Gastrocnemius medialis (tissue), 4 donors: ENCODE measurements around the gene OR14I1. TPM values are rescaled to one million over a fixed set of nuclear protein-coding genes. Genes with fewer than 3 reads are reported as not detected.

ENCODE experiments used
- ATAC-seq, 2 donors: fragments of 150-250 bp; one replicate each; pipeline ENCODE4 v1.9.1; 2016
- DNase-seq, 2 donors: peaks; one replicate each; pipeline ENCODE4 v3.0.0-alpha.2; 2019
- H3K27ac ChIP-seq, 4 donors: fragments of 200-600 bp; sonication (generic); 1 replicate in 1 of 4; 2 replicates in 3 of 4; pipeline ENCODE4 v1.5.1; 2016 to 2018; ENCODE audit warnings: mild to moderate bottlenecking in 2 of 4, moderate library complexity in 1 of 4
- H3K27me3 ChIP-seq, 3 donors: fragments of 200-600 bp; sonication (generic) in 2 of 3; 1 replicate in 1 of 3; 2 replicates in 2 of 3; pipeline versions ENCODE4 v1.5.1 to v1.6.0; 2016 to 2019; ENCODE audit warnings: mild to moderate bottlenecking in 1 of 3, moderate library complexity in 1 of 3
- H3K36me3 ChIP-seq, 2 donors: fragments of 200-600 bp; sonication (generic) in 1 of 2; one replicate each; pipeline ENCODE4 v1.5.1; 2017 to 2018
- H3K4me1 ChIP-seq, 2 donors: fragments of 200-600 bp; sonication (generic) in 1 of 2; one replicate each; pipeline ENCODE4 v1.5.1; 2016 to 2017; ENCODE audit warnings: mild to moderate bottlenecking in 2 of 2
- H3K4me3 ChIP-seq, 4 donors: fragments of 200-600 bp; sonication (generic) in 3 of 4; 1 replicate in 1 of 4; 2 replicates in 3 of 4; pipeline ENCODE4 v1.5.1; 2016 to 2019; ENCODE audit warnings: mild to moderate bottlenecking in 2 of 4
- H3K9me3 ChIP-seq, 3 donors: fragments of 200-600 bp; sonication (generic) in 2 of 3; 1 replicate in 1 of 3; 2 replicates in 2 of 3; pipeline ENCODE4 v1.5.1; 2016 to 2019
- POLR2A ChIP-seq, 2 donors: fragments of 450-650 bp; IDR thresholded peaks; one replicate each; pipeline ENCODE4 v1.6.1; 2017; ENCODE audit warnings: antibody characterized with exemption in 2 of 2, mild to moderate bottlenecking in 2 of 2, moderate library complexity in 2 of 2
- in situ Hi-C, 4 donors: fragments of 200-750 bp; cut with MboI; loops; one replicate each; pipeline versions ENCODE4 v1.15.0 to v1.8.0; 2017; ENCODE audit warnings: low sequenced_read_pairs in 4 of 4
- intact Hi-C: fragments of 100-400 bp; cut with DNase I; formaldehyde crosslinking; loops from one replicate; pipeline ENCODE4 v1.15.1; 2023; ENCODE audit warnings: low total_unique reads
- total RNA-seq, 4 donors: library from RNA; depleted of rRNA; stranded (reverse); fragments of >200 nt; gene quantifications; one replicate each; pipeline versions ENCODE4 v1.1.0 to v1.2.3, GENCODE V29; 2016
- TF ChIP-seq, protein P1 (sequence below), 5 experiments: fragments of 450-650 bp in 3 of 5; fragments of 200-600 bp in 2 of 5; sonication (generic) in 2 of 5; IDR thresholded peaks in 4 of 5; conservative IDR thresholded peaks in 1 of 5; 1 replicate in 4 of 5; 2 replicates in 1 of 5; pipeline ENCODE4 v1.5.1; 2016 to 2019; ENCODE audit warnings: antibody characterized with exemption in 5 of 5, mild to moderate bottlenecking in 3 of 5, moderate library complexity in 3 of 5

Gene OR14I1
- total RNA-seq, 4 donors from 2014 or later: not detected

DNA sequence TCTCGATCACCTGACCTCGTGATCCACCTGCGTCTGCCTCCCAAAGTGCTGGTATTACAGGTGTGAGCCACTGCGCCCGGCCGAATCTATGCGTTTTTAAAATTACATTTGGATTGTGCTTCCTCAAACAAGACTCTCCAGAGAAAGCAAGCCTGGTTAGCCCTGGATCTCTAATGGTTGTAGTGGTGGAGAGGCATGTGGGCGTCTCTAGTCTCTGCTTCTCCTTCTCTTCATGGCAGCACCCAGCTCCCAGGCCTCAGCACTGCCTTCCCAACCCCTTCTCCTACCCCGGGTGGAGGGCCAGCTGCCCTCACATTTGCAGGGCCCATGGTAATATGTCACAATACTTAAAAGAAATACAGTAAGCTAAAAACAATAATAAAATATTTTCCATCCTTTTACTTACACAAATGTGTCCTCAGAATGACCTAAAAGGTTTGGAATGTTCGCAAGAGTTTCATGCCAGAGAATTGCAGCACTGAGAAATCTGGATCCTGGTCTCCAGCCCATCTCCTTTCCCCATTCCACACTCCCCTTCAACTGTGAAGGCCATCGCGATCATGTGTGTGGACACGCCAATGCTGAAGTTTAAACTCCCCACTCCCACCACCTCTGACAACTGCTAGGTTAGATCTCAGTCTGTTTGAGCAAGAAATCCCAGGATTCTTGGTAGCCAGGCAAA is 7.0 kb downstream of the OR14I1 start:
- Histone ChIP-seq H3K27me3 (no peaks in the 10 kb centered on the region), H3K4me1 (no peaks in the 10 kb centered on the region), H3K9me3 (no peaks in the 10 kb centered on the region), H3K4me3 (no peak overlapping the region), H3K27ac (no peak overlapping the region), H3K36me3 (no peaks in the 10 kb centered on the region)
- in situ Hi-C loops: no loop called here
- DNase-seq (no peak), ATAC-seq (no peak)
- intact Hi-C loops: no loop called here
- TF ChIP-seq POLR2A (IDR thresholded peaks at IDR 0.05): no peak
- TF ChIP-seq, protein P1, sequence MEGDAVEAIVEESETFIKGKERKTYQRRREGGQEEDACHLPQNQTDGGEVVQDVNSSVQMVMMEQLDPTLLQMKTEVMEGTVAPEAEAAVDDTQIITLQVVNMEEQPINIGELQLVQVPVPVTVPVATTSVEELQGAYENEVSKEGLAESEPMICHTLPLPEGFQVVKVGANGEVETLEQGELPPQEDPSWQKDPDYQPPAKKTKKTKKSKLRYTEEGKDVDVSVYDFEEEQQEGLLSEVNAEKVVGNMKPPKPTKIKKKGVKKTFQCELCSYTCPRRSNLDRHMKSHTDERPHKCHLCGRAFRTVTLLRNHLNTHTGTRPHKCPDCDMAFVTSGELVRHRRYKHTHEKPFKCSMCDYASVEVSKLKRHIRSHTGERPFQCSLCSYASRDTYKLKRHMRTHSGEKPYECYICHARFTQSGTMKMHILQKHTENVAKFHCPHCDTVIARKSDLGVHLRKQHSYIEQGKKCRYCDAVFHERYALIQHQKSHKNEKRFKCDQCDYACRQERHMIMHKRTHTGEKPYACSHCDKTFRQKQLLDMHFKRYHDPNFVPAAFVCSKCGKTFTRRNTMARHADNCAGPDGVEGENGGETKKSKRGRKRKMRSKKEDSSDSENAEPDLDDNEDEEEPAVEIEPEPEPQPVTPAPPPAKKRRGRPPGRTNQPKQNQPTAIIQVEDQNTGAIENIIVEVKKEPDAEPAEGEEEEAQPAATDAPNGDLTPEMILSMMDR (IDR thresholded peaks at IDR 0.05 in 4 of 5, conservative IDR thresholded peaks at IDR 0.05 in 1 of 5): no peak

GRCh38 chr1:248691567-248692155 is 10.9 kb downstream of the OR14I1 start:
- no peak for DNase-seq
- no peak overlapping the region for H3K27ac ChIP-seq
- no peak for ATAC-seq
- no peak overlapping the region for H3K4me3 ChIP-seq
- H3K9me3 ChIP-seq: no peaks in the 10 kb centered on the region
- intact Hi-C loops: no loop called here
- TF ChIP-seq POLR2A (IDR thresholded peaks at IDR 0.05): no peak
- TF ChIP-seq, protein P1 (IDR thresholded peaks at IDR 0.05 in 4 of 5, conservative IDR thresholded peaks at IDR 0.05 in 1 of 5): no peak
- in situ Hi-C loops: no loop called here
- H3K27me3 ChIP-seq: no peaks in the 10 kb centered on the region
- no peaks in the 10 kb centered on the region for H3K36me3 ChIP-seq
- no peaks in the 10 kb centered on the region for H3K4me1 ChIP-seq

- in situ Hi-C loops (no loop called here), intact Hi-C loops (no loop called here)
- Histone ChIP-seq H3K27ac (no peak overlapping the region), H3K4me3 (no peak overlapping the region), H3K36me3 (no peaks in the 10 kb centered on the region), H3K4me1 (no peaks in the 10 kb centered on the region), H3K27me3 (no peaks in the 10 kb centered on the region), H3K9me3 (no peaks in the 10 kb centered on the region)
- DNase-seq (no peak), ATAC-seq (no peak)
- TF ChIP-seq, protein P1 (IDR thresholded peaks at IDR 0.05 in 4 of 5, conservative IDR thresholded peaks at IDR 0.05 in 1 of 5): no peak
- no peak for TF ChIP-seq POLR2A (IDR thresholded peaks at IDR 0.05)
Observed at GRCh38 chr1:248688527-248689298, 13.9 kb downstream of the OR14I1 start.

DNA sequence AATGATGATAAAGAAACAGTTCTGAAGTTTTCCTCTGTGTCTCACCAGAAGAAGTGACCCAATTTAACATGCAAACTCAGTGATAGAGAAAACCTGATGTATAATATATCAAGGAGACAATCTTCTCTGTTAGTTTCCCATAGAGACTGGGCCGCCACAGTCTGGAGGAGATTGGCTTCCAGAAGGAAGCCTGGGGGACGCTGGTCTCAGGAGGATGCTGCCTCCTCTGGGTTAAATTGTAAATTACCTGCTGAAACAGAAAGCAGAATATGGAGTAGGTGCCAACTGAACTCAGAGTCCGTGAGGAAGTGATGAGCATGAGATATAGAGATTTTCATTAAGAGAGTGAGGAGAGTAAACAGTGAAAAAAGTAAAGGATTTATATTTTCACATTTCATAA is 15.8 kb downstream of the OR14I1 start:
- in situ Hi-C loops (no loop called here), intact Hi-C loops (no loop called here)
- no peak overlapping the region for H3K27ac ChIP-seq
- H3K4me3 ChIP-seq: no peak overlapping the region
- no peaks in the 10 kb centered on the region for H3K27me3 ChIP-seq
- ATAC-seq (no peak), DNase-seq (no peak)
- no peaks in the 10 kb centered on the region for H3K36me3 ChIP-seq
- no peaks in the 10 kb centered on the region for H3K4me1 ChIP-seq
- H3K9me3 ChIP-seq: no peaks in the 10 kb centered on the region
- TF ChIP-seq POLR2A (IDR thresholded peaks at IDR 0.05): no peak
- TF ChIP-seq, protein P1 (IDR thresholded peaks at IDR 0.05 in 4 of 5, conservative IDR thresholded peaks at IDR 0.05 in 1 of 5): no peak
